HG02763 (cell line): Measurements from ENCODE around the gene SLC17A9.

Experiments
- ATAC-seq: cut with Tn5 transposase; IDR thresholded peaks from one replicate; pipeline ENCODE4 v1.9.1; 2021; ENCODE audit warnings: mild to moderate bottlenecking, moderate library complexity; ENCODE audit not compliant: unreplicated experiment

Gene SLC17A9

DNA sequence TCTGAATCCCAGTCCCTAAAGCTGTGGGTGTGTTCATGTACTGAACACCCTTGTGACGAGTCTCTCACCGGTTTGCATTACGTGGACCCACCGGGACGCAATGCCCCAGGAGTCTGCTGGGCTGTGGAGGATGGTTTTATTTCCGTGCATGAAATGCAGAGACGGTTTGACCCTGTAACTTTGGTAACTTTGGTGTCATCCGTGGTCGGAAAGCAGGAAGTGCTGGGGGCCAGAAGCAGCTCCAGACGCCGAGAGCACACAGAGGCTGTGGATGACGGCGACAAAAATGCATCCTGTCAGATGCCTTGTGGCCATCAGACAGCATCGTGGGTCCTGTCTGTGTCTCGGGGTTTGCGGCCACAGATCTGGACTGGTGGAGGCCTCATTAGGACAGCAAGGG lies 47.1 kb downstream of the SLC17A9 start:
- no peak for ATAC-seq

- no peak for ATAC-seq
These were observed 47.5 kb downstream of the SLC17A9 start for GRCh38 chr20:63000036-63000435.

GRCh38 chr20:63000958-63001357 lies 48.4 kb downstream of the SLC17A9 start:
- ATAC-seq = no peak

DNA sequence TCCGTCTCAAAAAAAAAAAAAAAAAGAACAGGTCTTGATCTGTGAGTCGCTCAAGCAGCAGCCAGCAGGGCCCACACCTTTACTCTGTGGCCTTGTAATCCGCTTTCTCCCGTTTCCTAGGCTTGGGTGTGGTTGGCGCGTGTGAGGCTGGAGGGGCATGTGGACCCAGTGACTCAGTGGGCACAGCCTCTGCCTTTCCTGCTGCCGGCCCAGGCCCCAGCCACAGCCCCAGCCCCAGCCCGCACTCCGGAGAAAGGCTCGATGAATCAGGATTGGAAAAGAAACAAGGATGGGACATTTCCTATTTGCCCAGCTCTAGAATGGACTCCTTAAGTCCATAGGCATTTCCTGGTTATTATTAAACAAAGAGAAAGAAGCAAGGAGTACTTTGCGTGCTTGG lies 50.0 kb downstream of the SLC17A9 start:
- no peak for ATAC-seq

GRCh38 chr20:63003546-63003945 lies 51.0 kb downstream of the SLC17A9 start:
- ATAC-seq = no peak

GRCh38 chr20:63004607-63005364 lies 52.3 kb downstream of the SLC17A9 start:
- no peak for ATAC-seq

GRCh38 chr20:63005365-63005861 lies 52.9 kb downstream of the SLC17A9 start:
- no peak for ATAC-seq

DNA sequence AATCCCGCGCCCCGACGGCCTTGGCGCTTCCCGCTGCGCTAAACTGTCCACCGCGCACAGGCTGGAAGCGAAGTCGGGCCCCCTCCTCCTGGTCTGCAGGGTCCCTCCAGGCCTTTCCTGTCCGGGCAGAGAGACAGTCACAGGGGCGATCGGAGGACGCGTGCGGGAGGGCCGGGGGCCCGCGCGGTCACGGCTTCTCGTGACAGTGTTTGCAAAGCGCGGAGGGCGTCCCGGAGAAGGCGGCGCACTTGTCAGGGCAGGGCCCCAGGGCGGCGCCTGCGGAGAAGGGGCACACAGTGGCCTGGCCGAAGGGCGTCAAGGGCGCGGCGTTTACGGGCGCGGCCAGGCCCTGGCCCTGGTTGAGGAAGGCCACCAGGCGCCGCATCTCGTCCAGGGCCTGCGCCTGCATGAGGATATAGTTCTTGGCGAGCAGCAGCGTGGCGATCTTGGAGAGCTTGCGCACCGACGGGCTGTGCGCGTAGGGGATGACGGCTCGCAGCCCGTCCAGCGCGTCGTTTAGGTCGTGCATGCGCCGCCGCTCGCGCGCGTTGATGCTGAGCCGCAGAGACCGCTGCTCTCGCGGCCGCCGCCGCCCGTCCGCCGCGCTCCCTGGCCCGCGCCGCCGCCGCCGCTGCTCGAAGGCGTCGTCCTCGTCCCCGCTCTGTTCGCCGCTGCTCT lies 53.5 kb downstream of the SLC17A9 start:
- no peak for ATAC-seq

- no peak for ATAC-seq
These were observed 54.2 kb downstream of the SLC17A9 start, which contains the start of gene BHLHE23 for GRCh38 chr20:63006540-63007359. Gene BHLHE23 (minus strand): TSS chr20:63006964. CDS start chr20:63006774, 190 bp downstream.

GRCh38 chr20:63007360-63007645 lies 54.8 kb downstream of the SLC17A9 start:
- no peak for ATAC-seq

DNA sequence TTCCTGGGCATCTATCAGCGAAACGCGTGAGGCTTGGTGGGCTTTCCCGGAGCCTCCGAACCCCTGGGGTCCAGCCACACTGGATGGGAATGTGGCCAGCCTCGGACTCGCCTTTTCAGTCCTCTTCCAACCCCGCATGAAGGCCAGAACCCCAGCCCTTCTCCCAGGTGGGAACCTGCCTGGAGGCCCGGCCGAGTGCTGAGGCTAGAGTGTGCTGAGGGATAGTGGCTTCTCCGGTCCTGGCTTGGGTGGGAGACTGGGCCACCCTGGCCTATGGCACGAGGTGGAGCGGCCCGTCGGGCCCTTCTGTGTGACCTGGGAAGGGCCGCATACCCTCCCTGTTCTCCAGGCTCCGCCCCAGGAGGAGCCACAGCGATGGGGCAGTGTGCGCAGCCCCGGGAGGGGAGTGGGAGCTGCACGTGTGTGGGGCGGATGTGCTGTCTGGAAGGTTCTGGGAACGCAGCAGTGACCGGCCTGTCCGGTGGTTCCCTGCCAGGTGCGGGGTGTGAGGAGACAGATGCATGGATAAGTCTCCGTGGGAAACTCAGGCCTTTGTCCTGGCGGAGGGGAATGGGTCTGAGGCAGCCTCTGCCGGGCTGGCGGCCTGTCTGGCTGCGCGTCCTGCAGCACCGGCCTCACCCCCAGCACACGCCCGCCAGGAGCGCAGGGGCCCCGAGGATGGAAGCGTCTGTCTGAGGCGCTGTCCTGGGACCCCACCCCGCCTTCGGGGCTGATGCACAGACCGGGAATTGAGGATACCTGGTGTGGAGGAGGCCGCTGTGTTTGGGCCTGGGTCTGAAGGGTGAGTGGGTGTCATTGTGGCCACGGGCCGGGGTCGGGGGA lies 55.4 kb downstream of the SLC17A9 start:
- no peak for ATAC-seq

DNA sequence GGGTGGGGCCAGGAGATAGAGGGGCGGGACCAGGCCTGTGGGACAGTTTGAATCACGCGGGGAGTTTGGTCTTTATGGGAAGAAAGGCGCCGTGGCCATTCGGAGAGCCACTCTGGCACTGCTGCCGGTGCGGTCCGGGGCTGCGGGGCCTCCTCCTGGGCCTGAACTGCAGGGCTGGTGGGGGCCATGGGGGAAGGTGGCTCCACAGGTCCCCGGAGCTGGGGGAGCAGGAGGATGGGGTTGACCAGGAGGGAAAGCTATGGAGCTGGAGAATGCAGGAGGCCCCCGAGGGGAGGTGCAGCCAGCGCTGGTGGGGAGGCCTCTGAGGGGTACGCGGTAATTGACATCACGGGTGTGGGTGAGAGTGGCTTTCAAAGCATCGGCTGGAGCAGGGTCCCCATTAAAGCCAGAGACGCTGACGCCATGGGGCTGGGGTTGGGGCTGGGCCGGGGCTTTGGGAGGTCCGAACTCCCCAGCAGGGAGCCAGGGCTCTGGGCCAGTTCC lies 56.1 kb downstream of the SLC17A9 start:
- ATAC-seq = no peak

DNA sequence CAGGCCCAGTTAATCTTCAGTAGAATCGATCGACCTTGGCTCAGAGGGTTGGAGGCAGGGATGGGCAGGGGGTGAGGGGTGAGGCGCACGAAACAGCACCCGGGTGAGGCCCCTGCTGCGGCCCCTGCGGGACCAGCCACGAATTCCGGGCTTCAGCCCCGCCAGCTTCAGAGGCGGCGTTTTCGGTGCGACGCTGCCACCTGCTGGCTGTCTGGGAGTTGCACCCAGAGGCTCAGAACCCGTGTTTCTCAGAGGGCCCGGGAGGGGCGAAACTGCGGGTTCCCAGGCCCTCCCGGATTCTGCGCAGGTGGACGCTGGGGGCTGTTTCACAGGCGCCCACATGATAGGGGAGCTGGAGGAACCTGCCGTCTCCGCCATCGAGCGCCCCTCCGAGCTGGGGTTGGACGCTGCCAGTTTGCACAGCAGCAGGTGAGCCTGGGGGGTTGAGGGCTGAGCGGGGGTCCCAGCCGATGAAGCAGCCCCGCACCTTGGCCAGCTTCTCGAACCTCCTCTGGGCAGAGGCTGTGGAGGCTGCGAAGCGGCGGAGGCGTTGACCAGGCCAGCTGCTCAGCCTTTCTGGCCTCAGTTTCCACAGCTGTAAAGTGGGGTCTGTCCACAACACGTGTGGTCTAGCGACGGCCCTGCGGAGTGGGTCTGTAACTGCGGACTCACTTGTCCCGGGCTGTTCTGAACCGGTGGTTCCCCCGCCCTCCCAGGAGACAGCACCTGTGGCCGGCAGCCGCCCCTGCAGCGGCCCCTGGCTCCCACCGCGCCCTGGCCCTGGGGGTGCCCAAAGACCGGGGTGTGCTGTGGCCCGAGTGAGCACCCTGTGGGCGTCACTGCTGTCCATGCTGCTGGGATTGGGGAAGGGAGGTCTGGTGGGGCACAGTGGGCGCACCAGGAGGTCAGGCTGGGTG lies 56.8 kb downstream of the SLC17A9 start:
- peak; percentile 41 for ATAC-seq

GRCh38 chr20:63009988-63010769 lies 57.7 kb downstream of the SLC17A9 start:
- ATAC-seq = peak; percentile 59

DNA sequence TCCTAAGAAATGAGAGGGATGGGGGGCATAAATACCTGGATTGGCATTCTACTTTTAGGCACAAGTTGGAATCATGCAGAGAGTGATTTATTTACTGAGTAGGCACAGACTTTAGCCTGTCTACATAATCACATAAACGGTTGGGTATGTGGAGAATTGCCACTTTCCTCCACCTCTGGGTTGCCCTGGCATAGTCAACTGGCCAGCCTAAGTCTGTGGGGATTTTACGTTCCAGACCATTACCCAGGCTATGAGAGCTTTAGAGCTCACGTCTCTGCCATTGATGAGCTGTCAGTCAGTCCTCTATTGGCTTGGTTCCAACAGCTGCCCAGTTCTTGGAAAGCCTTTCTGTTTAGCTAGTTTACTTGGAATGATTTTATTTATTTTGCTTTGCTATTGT lies 59.3 kb downstream of the SLC17A9 start:
- no peak for ATAC-seq

DNA sequence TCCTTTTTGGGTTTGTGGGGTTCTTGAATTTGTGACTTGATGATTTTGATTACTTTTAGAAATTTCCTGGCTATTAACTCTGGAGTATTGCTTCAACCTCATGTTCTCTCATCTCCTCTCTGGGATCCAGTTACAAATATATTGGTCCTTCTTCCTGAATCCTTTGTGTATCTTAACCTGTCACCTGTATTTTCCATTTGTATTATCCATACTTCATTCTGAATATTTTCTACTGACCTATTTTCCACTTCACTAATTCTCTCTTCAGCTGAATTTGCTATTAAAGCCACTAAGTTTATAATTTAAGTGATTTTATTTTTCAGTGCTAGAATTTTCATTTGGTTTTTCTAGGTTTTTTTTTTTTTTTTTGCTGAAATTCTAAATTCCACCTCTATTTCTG lies 60.7 kb downstream of the SLC17A9 start:
- ATAC-seq = no peak

- ATAC-seq = no peak
These were observed 61.8 kb downstream of the SLC17A9 start for GRCh38 chr20:63014287-63014686.

- no peak for ATAC-seq
These were observed 62.2 kb downstream of the SLC17A9 start for GRCh38 chr20:63014710-63015109.
